ENCODE measurements around the gene MACROD2. TPM values are rescaled to one million over a fixed set of nuclear protein-coding genes. Genes with fewer than 3 reads are reported as not detected.

MACROD2 gene
- total and polyA plus RNA-seq, 2 experiments from 2014 or later = 2.8 to 4.3 TPM

- TF ChIP-seq ZNF462 (CRISPR knock-in tag; IDR thresholded peaks at IDR 0.05) (no peak), STAT1 (IDR thresholded peaks at IDR 0.05; ENCODE audit: unreplicated experiment) (no peak), JUNB (IDR thresholded peaks at IDR 0.05; ENCODE audit: unreplicated experiment) (no peak), EZH2 (IDR thresholded peaks at IDR 0.05; ENCODE audit: low read depth, unreplicated experiment) (no peak), EZH2phosphoT487 (IDR thresholded peaks at IDR 0.05; ENCODE audit: unreplicated experiment) (no peak), CTCF (conservative IDR thresholded peaks at IDR 0.05; ENCODE audit: low read depth in 2 of 2) (no peak), ETS1 (IDR thresholded peaks at IDR 0.05) (no peak), ZNF114 (CRISPR knock-in tag; IDR thresholded peaks at IDR 0.05) (no peak), POLR2AphosphoS5 (IDR thresholded peaks at IDR 0.05; ENCODE audit: low read depth) (no peak), CREB1 (CRISPR knock-in tag; IDR thresholded peaks at IDR 0.05; ENCODE audit: low read depth) (no peak), NANOG (IDR thresholded peaks at IDR 0.05; ENCODE audit: borderline replicate concordance) (no peak)
These were observed 1865.5 kb downstream of the MACROD2 start (continued) for GRCh38 chr20:15860850-15861249.

Measured in GM23338 (cell line).